ENCODE measurements around the gene B9D1. TPM values are rescaled to one million over a fixed set of nuclear protein-coding genes. Genes with fewer than 3 reads are reported as not detected.

Gene B9D1
- total and polyA plus RNA-seq, 2 of the 13 experiments (the other 11 are each of a cell fraction or from before 2014, with no cell fraction given), result 27.7 to 31.1 TPM

DNA sequence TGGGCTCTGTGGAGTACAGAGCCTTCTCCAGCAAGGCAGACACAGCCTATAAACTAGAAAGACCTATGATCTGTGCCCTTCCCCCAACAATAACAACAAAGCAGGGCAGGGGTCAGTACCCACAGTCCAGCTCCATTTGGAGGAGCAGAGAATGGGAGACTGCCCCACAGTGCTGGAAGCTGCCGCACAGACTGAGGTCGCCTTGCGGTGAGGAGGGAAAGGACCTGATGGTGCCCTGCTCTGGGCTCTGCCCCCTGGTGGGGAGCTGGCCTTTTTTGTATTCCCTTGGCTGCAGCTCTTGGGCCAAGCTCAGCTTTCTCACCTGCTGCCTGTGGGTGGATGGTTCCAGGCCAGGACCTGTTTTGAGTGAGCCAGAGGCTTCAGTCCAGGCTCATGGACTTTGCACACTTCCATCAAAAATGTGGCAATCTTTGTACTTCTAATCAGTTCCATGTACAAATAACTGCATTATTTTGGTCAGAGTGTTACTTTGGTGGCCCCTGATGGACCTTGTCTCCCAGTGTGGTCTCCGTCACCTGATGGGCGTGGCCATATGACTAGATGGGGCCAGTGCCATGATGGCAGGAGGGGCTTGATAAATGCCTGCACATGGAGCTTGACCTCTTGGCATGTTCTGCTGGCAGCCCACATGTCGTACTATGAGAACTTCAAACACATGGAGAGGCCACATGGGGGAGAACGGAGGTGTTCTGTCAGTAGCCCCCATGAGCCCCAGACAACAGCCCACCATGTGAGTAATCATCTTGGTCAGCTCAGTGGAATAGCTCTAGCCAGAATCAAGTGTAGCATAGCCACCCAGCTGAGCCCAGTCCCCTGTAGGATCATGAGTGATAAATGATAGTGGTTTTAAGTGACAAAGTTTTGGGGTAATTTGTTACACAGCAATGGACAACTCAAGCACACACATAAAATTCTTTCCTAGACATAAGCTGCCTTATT, 24.2 kb downstream of the B9D1 start (continued):
- TF ChIP-seq, protein P1, sequence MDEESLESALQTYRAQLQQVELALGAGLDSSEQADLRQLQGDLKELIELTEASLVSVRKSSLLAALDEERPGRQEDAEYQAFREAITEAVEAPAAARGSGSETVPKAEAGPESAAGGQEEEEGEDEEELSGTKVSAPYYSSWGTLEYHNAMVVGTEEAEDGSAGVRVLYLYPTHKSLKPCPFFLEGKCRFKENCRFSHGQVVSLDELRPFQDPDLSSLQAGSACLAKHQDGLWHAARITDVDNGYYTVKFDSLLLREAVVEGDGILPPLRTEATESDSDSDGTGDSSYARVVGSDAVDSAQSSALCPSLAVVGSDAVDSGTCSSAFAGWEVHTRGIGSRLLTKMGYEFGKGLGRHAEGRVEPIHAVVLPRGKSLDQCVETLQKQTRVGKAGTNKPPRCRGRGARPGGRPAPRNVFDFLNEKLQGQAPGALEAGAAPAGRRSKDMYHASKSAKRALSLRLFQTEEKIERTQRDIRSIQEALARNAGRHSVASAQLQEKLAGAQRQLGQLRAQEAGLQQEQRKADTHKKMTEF (CRISPR knock-in tag; IDR thresholded peaks at IDR 0.05), result peak; percentile 85
- TF ChIP-seq KAT7 (CRISPR knock-in tag; IDR thresholded peaks at IDR 0.05; ENCODE audit: borderline replicate concordance) (no peak), RFX5 (IDR thresholded peaks at IDR 0.05; ENCODE audit: low read depth, low read length) (no peak), ZFP36 (IDR thresholded peaks at IDR 0.05; ENCODE audit: borderline replicate concordance, low read depth, low read length, partially characterized antibody) (no peak), ZNF33A (CRISPR knock-in tag; IDR thresholded peaks at IDR 0.05; ENCODE audit: borderline replicate concordance) (no peak), ZNF605 (CRISPR knock-in tag; IDR thresholded peaks at IDR 0.05) (no peak), NFAT5 (CRISPR knock-in tag; IDR thresholded peaks at IDR 0.05) (no peak), SMAD3 (CRISPR knock-in tag; IDR thresholded peaks at IDR 0.05) (0 out of 2 replicates have a peak, but pooled peaks have one; percentile 61), FOXA1 (IDR thresholded peaks at IDR 0.05) (no peak), FOXA1 (CRISPR knock-in tag; IDR thresholded peaks at IDR 0.05) (peak; percentile 49), TMF1 (CRISPR knock-in tag; IDR thresholded peaks at IDR 0.05; ENCODE audit: low read depth) (no peak), ZNF207 (IDR thresholded peaks at IDR 0.05; ENCODE audit: borderline replicate concordance) (no peak), ZNF230 (CRISPR knock-in tag; IDR thresholded peaks at IDR 0.05) (no peak), GABPA (IDR thresholded peaks at IDR 0.05; ENCODE audit: low read depth, low read length) (no peak), GABPA (CRISPR knock-in tag; IDR thresholded peaks at IDR 0.05; ENCODE audit: low read depth) (no peak), TEF (CRISPR knock-in tag; IDR thresholded peaks at IDR 0.05) (no peak), ZNF335 (CRISPR knock-in tag; IDR thresholded peaks at IDR 0.05) (peak; percentile 78; the same call in 1 of the 2 replicates), EHMT2 (IDR thresholded peaks at IDR 0.05; ENCODE audit: borderline replicate concordance, low read depth, low read length) (no peak), EZH2 (conservative IDR thresholded peaks at IDR 0.05; ENCODE audit: low read depth, low read length) (no peak)
- TF ChIP-seq, protein P2, sequence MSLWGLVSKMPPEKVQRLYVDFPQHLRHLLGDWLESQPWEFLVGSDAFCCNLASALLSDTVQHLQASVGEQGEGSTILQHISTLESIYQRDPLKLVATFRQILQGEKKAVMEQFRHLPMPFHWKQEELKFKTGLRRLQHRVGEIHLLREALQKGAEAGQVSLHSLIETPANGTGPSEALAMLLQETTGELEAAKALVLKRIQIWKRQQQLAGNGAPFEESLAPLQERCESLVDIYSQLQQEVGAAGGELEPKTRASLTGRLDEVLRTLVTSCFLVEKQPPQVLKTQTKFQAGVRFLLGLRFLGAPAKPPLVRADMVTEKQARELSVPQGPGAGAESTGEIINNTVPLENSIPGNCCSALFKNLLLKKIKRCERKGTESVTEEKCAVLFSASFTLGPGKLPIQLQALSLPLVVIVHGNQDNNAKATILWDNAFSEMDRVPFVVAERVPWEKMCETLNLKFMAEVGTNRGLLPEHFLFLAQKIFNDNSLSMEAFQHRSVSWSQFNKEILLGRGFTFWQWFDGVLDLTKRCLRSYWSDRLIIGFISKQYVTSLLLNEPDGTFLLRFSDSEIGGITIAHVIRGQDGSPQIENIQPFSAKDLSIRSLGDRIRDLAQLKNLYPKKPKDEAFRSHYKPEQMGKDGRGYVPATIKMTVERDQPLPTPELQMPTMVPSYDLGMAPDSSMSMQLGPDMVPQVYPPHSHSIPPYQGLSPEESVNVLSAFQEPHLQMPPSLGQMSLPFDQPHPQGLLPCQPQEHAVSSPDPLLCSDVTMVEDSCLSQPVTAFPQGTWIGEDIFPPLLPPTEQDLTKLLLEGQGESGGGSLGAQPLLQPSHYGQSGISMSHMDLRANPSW (CRISPR knock-in tag; IDR thresholded peaks at IDR 0.05; ENCODE audit: borderline replicate concordance), result no peak
